Bronchial epithelial cell (primary cell): ENCODE measurements around the gene CDK2. TPM values are rescaled to one million over a fixed set of nuclear protein-coding genes. Genes with fewer than 3 reads are reported as not detected.

Source experiments
- DNase-seq: peaks from one replicate; pipeline ENCODE4 v3.0.0-alpha.2; 2010; ENCODE audit warnings: low read depth
- FAIRE-seq: peaks from 2 replicates; lab custom pipeline; 2011; peaks lifted over from hg19 to GRCh38; lab: Jason Lieb, UNC
- H3K27me3 ChIP-seq: 2 replicates; pipeline ENCODE4 v1.5.1; 2011; ENCODE audit warnings: low read length; ENCODE audit not compliant: control insufficient read depth, insufficient read depth
- H3K36me3 ChIP-seq: 2 replicates; pipeline ENCODE4 v1.5.1; 2011; ENCODE audit warnings: low read length; ENCODE audit not compliant: control insufficient read depth, insufficient read depth
- H3K4me3 ChIP-seq: 2 replicates; pipeline ENCODE4 v1.5.1; 2011; ENCODE audit warnings: mild to moderate bottlenecking, low read depth, low read length, control low read depth
- total RNA-seq: library from RNA; depleted of rRNA; stranded (reverse); fragments of >200 nt; gene quantifications from 2 replicates; pipeline ENCODE4 v1.2.1, GENCODE V29; 2014
- TF ChIP-seq, protein P1 (sequence below): IDR thresholded peaks from 2 replicates; pipeline ENCODE4 v1.5.1; 2011; ENCODE audit warnings: mild to moderate bottlenecking, moderate library complexity, low read length, control low read depth, inconsistent platforms; ENCODE audit not compliant: insufficient read depth, severe bottlenecking

CDK2 gene
- total RNA-seq, 1 donor from 2014 or later = 6.8 TPM

DNA sequence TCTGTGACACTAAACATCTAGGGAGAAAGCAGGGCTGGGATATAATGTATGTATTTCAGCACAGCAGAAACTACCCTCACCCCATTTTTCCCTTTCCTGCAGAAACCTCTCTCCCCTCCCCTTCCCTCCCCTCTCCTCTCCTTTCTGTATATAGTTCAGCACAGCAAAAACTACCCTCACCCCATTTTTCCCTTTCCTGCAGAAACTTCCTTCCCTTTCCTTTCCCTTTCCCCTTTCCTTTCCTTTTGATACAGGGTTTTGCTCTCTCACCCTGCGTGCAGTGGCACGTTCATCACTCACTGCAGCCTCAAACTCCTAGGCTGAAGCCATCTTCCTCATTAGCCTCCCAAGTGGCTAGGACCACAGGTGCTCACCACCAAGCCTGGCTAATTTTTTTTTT, 2.9 kb upstream of the CDK2 start:
- Histone ChIP-seq H3K4me3 (no peak overlapping the region), H3K36me3 (no peaks in the 10 kb centered on the region), H3K27me3 (no peaks in the 10 kb centered on the region)
- no peak for DNase-seq
- FAIRE-seq = no peak
- TF ChIP-seq, protein P1, sequence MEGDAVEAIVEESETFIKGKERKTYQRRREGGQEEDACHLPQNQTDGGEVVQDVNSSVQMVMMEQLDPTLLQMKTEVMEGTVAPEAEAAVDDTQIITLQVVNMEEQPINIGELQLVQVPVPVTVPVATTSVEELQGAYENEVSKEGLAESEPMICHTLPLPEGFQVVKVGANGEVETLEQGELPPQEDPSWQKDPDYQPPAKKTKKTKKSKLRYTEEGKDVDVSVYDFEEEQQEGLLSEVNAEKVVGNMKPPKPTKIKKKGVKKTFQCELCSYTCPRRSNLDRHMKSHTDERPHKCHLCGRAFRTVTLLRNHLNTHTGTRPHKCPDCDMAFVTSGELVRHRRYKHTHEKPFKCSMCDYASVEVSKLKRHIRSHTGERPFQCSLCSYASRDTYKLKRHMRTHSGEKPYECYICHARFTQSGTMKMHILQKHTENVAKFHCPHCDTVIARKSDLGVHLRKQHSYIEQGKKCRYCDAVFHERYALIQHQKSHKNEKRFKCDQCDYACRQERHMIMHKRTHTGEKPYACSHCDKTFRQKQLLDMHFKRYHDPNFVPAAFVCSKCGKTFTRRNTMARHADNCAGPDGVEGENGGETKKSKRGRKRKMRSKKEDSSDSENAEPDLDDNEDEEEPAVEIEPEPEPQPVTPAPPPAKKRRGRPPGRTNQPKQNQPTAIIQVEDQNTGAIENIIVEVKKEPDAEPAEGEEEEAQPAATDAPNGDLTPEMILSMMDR = no peak

DNA sequence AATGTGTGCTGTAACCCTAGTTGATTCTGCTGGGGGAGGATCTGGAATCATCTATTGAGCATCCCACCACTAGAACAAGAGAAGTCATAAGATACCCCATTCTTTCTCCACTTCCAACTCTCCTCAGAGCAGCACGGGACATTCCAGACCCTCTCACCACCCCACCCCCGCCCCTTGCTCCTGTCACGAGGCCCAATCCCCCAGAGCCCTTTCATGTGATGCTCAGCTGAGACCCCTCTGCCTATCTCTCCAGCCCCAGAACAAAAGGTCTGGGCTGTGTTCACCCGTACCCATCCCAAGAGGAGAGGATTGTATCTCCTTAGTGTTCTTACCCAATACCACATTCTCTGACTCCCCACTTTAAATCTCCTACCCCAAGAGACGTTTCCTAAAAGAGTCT, 1.4 kb upstream of the CDK2 start:
- H3K36me3 ChIP-seq = no peaks in the 10 kb centered on the region
- no peak for FAIRE-seq
- TF ChIP-seq, protein P1 = no peak

DNA sequence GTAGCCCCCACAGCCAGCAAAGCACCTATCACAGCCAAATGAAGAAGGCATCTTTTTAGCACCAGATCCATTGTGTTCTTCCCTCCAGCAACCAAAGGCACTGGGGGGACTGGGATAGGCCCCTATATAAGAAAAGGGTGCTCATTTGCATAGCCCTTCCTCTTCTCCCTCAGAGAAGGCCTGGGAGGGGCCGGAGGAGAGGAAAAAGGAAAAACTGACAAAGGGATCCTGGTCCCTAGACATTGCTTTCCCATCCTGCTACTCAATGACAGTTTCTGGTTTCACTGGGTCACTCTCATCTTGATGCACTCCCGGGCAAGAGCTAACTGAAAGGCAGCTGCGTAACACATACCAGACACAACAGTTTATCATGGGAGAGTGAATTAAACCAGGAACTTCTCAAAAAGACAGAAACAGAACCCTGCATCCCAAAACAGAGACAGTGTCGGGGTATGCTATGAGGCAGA, 656 bp upstream of the CDK2 start, which contains the start of gene PMEL:
Gene PMEL (minus strand): TSS at position 102 of the 467 bp plus-strand sequence. CDS start 31 bp downstream, at position 71.
- no peaks in the 10 kb centered on the region for H3K36me3 ChIP-seq
- DNase-seq (no peak), FAIRE-seq (no peak)
- H3K27me3 ChIP-seq = no peaks in the 10 kb centered on the region
- peak within 1 kb of the TSS; percentile 85 for H3K4me3 ChIP-seq
- TF ChIP-seq, protein P1 = no peak

More for the DNA sequence above, 1.4 kb upstream of the CDK2 start:
- DNase-seq = no peak
- H3K27me3 ChIP-seq = no peaks in the 10 kb centered on the region
- H3K4me3 ChIP-seq = no peak overlapping the region

DNA sequence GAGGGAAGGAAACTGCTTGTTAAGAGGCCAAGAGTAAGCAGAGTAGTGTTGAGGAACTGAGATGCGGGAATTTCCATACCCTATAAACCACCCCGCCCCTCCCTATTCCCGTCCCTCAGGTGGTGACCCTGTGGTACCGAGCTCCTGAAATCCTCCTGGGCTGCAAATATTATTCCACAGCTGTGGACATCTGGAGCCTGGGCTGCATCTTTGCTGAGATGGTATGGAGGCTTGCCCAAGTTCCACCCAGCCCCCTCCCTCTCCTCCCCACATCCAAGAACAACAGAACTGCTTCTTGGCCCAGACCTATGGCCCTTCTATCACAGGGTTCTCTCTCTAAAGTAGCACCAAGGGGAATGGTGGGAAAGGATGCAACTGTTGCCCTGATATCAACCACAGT, 2.7 kb downstream of the CDK2 start:
- DNase-seq = no peak
- no peaks in the 10 kb centered on the region for H3K27me3 ChIP-seq
- H3K4me3 ChIP-seq = no peak overlapping the region
- no peak for FAIRE-seq
- TF ChIP-seq, protein P1 = no peak
- no peaks in the 10 kb centered on the region for H3K36me3 ChIP-seq

DNA sequence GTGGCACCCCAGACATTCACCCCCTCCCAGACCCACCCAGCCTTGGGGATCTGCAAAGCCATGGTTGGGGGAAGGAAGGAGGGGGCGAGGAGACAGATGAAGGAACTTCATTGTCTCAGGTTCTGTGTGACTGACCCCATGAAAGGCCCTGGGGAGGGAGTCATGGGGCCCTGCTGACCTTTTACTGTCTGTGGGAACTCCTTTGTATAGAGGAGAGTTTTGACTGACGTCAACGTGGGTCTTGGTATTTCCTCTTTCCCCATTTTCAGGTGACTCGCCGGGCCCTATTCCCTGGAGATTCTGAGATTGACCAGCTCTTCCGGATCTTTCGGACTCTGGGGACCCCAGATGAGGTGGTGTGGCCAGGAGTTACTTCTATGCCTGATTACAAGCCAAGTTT, 4.1 kb downstream of the CDK2 start:
- no peaks in the 10 kb centered on the region for H3K36me3 ChIP-seq
- DNase-seq (no peak), FAIRE-seq (no peak)
- H3K27me3 ChIP-seq = no peaks in the 10 kb centered on the region
- no peak overlapping the region for H3K4me3 ChIP-seq
- TF ChIP-seq, protein P1 = no peak

DNA sequence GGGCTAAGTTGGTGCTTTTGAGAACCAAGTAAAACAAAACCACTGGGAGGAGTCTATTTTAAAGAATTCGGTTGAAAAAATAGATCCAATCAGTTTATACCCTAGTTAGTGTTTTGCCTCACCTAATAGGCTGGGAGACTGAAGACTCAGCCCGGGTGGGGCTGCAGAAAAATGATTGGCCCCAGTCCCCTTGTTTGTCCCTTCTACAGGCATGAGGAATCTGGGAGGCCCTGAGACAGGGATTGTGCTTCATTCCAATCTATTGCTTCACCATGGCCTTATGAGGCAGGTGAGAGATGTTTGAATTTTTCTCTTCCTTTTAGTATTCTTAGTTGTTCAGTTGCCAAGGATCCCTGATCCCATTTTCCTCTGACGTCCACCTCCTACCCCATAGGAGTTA, 5.4 kb downstream of the CDK2 start:
- TF ChIP-seq, protein P1 = no peak
- Histone ChIP-seq H3K27me3 (no peaks in the 10 kb centered on the region), H3K4me3 (no peak overlapping the region), H3K36me3 (no peaks in the 10 kb centered on the region)
- FAIRE-seq (no peak), DNase-seq (peak; percentile 84)
